Sigmoid colon (tissue), 4 donors: Measurements from ENCODE around the gene RCCD1.

ENCODE experiments used
- CTCF ChIP-seq, 4 experiments: fragments of 450-650 bp in 3 of 4; fragments of 200-600 bp in 1 of 4; IDR thresholded peaks; one replicate each; pipeline ENCODE4 v1.5.1; 2016 to 2019; ENCODE audit warnings: antibody characterized with exemption in 4 of 4, mild to moderate bottlenecking in 3 of 4, moderate library complexity in 2 of 4
- POLR2A ChIP-seq, 2 donors: fragments of 450-650 bp; IDR thresholded peaks; one replicate each; pipeline ENCODE4 v1.6.1; 2016; ENCODE audit warnings: antibody characterized with exemption in 2 of 2, mild to moderate bottlenecking in 2 of 2, moderate library complexity in 2 of 2
- POLR2AphosphoS5 ChIP-seq, 4 donors: sonication (generic); formaldehyde crosslinking; IDR thresholded peaks; one replicate each; pipeline ENCODE4 v1.6.1; 2017; ENCODE audit warnings: antibody characterized with exemption in 4 of 4

- TF ChIP-seq POLR2AphosphoS5 (IDR thresholded peaks at IDR 0.05), result no peak
- TF ChIP-seq CTCF (IDR thresholded peaks at IDR 0.05), result no peak
- no peak for TF ChIP-seq POLR2A (IDR thresholded peaks at IDR 0.05)
Observed at GRCh38 chr15:90915808-90916440, 38.8 kb upstream of the RCCD1 start.
